Keratinocyte (primary cell): Measurements from ENCODE around the gene PRPF8.

Source experiments
- EZH2 ChIP-seq: IDR thresholded peaks from one replicate; pipeline ENCODE4 v1.6.1; 2012; ENCODE audit warnings: inconsistent platforms, mild to moderate bottlenecking, low read length, moderate library complexity
- TF ChIP-seq, protein P1 (sequence below), 3 experiments: IDR thresholded peaks in 1 of 3; conservative IDR thresholded peaks in 1 of 3; optimal IDR thresholded peaks in 1 of 3; 2 replicates in 2 of 3; 3 replicates in 1 of 3; pipeline versions ENCODE3 to v1.5.1; 2011; ENCODE audit warnings: low read length in 3 of 3, mild to moderate bottlenecking in 3 of 3, moderate library complexity in 2 of 3, control low read depth in 1 of 3, inconsistent platforms in 1 of 3; ENCODE audit not compliant: insufficient read depth in 2 of 3; ENCODE audit errors: extremely low read depth in 1 of 3

DNA sequence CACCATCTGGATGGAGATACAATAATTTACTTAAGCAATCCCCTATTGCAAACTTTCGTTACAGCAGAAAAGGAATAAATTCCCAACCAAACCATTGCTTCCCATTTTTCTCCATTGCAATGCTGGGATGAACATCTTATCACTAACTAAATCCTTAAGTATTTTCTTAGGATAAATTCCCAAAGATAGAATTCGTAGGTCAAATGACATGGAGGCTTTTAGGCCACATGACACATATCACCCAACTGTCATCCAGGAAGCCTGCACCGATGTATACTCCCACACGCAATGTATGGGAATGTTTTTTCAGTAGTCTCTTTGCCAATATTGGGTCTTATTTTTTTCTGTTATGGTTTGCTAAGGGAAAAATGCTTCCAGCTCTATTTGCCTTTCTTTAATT, 27.1 kb upstream of the PRPF8 start:
- TF ChIP-seq, protein P1, sequence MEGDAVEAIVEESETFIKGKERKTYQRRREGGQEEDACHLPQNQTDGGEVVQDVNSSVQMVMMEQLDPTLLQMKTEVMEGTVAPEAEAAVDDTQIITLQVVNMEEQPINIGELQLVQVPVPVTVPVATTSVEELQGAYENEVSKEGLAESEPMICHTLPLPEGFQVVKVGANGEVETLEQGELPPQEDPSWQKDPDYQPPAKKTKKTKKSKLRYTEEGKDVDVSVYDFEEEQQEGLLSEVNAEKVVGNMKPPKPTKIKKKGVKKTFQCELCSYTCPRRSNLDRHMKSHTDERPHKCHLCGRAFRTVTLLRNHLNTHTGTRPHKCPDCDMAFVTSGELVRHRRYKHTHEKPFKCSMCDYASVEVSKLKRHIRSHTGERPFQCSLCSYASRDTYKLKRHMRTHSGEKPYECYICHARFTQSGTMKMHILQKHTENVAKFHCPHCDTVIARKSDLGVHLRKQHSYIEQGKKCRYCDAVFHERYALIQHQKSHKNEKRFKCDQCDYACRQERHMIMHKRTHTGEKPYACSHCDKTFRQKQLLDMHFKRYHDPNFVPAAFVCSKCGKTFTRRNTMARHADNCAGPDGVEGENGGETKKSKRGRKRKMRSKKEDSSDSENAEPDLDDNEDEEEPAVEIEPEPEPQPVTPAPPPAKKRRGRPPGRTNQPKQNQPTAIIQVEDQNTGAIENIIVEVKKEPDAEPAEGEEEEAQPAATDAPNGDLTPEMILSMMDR (optimal IDR thresholded peaks at IDR 0.05 in 1 of 3, IDR thresholded peaks at IDR 0.05 in 1 of 3, conservative IDR thresholded peaks at IDR 0.05 in 1 of 3; ENCODE audit: extremely low read depth in 1 of 3, insufficient read depth in 2 of 3, low read length in 3 of 3): no peak
- TF ChIP-seq EZH2: no peak
